HG02571 (cell line): ENCODE measurements around the gene HOXB2.
A peak's percentile ranks its signal among the peaks of the same experiment; 100 is the strongest.

ENCODE experiments used
- ATAC-seq: cut with Tn5 transposase; IDR thresholded peaks from one replicate; pipeline ENCODE4 v1.9.1; 2021; ENCODE audit warnings: mild to moderate bottlenecking, moderate library complexity; ENCODE audit not compliant: unreplicated experiment

Gene HOXB2

GRCh38 chr17:48579471-48579759, 34.5 kb upstream of the HOXB2 start:
- ATAC-seq, result no peak

DNA sequence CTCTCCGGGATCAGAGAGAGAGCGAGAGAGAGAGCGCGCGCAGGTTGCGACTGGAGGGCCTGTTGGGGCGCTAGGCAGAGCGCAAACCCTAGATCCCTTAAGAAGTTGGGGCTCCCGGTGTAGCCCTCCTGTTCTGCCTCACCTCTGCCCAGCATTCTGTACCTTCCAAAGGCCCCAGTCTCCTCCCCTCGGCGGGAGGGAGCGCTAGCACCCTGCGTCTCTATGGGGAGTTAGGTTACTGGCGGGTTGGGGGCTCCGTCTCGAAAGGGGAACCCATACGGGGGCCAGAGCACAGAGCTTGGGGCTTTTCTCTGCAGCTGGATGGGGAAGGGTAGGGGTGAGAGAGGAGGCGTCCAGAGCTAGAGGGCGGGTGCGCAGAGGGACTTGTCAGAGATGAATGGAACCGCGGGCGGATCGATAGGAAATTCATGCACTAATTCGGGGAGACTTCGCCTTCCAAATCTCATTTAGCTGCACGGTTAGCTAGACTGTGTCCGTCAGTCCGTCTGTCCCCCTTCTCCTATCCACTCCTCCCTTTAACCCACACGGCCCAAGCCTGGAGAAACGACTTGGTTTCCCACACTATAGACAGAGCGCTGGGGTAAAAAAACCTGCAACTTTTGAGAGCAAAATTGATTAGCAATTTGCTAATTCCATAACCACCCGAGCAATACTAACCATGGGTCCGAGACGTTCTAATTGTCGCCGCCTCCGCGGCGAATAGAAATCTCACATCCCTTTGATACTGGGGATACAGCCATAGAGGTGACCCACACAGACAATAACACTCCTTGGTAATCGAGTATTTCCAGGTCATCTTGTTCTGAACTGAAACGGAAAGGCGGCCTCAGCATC, 33.9 kb upstream of the HOXB2 start:
- ATAC-seq, result peak; percentile 20

GRCh38 chr17:48577946-48578615, 33.2 kb upstream of the HOXB2 start, which contains the start of gene HOXB4:
HOXB4 (minus strand) TSS chr17:48578350; CDS start chr17:48578319, 31 bp downstream.
- peak; percentile 62 for ATAC-seq

- no peak for ATAC-seq
Measured at GRCh38 chr17:48577330-48577945, 32.5 kb upstream of the HOXB2 start.

DNA sequence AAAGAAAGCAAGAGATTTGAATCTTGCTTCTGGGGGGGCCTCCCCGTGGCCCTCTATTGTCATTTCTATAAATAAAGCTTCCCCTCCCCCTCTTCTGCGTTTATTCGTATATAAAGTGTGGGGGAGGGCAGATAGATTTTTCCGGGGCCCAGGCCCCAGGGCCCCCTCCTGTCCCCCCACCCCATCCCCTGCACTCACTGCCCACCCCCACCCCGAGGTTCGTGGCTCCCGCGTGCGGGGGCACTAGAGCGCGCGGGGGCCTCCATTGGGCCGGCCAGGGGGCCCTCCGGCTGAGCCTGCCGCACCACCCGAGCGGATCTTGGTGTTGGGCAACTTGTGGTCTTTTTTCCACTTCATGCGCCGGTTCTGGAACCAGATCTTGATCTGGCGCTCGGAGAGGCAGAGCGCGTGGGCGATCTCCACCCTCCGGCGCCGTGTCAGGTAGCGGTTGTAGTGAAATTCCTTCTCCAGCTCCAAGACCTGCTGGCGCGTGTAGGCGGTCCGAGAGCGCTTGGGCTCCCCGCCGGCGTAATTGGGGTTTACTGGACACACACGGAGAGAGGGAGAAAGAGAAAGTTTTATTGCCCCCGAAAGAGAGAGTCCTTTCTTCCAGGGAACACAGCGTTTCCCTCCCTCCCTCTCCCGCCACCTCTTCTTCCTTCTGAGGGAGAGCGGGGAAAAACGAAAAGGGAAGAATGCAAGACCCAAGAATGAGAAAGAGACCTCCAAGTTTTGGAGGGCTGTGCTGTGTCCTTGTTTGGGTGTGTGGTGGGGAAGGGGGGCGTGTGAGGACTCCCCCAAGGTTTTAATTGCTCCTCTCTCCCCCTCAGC, 31.8 kb upstream of the HOXB2 start:
- no peak for ATAC-seq

DNA sequence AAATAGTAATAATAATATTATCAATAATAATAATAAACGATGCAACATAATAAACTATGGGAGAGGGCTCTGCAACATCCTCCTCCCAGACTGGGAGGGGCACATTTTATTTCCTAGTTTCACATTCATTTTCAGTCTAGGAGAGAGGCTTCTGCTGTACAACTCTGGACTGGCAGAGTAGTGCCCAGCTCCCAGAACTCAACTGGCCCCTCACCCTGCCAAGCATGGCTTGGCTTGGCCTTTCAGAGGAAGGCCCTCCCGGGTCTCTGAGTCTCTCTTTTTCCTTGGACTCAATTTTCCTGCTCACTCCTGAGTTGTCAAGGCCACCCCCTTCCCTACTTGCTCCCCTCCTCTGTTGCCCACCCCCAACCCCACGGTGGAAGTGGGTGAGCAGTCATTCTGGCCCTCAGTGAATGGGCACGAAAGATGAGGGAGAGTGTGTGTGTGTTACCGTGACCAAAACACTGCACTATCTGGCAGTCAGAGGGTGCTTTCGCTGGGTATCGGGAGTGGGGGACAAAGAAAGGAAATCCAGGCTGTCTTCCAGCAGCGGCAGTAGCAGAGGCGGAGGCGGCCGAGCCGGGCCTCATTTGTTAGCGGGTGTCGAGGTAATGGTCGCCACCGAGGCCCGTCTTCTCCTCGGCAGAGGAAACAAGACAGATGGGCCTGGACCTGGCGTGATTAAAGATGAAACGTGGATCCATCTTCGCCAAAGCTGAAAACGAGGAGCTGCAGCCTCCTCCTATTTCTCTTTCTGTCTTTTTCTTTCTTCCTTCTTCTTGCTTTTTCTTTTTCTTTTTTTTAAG, 31.0 kb upstream of the HOXB2 start:
- no peak for ATAC-seq

- ATAC-seq, result no peak
Measured at GRCh38 chr17:48575066-48575582, 30.2 kb upstream of the HOXB2 start.

DNA sequence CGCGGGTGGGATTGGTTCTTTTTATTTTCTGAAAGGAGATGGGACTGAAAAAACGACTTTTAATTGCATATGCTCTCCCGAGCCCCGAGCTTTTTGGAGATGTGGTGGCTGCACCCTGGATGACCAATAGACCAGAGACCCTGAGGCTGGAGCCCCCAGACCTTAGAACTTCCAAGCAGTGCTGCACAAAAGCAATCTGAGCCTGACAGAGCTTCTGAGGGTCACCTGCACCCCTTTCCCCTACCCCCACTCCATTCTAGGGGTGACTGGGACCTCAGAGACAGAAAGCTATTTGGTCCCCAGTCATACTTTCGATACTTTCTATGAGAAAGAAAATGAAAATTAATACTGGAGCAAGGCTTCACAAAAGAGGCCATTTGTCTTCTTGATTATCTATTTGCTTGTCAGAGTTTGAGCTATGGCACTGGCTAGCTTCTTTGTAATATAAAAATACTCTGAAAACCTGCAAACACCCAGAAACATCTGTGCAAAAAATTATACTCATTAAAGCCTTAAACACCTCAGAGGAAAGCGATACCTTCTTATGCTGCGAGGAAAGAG, 29.7 kb upstream of the HOXB2 start:
- no peak for ATAC-seq

- no peak for ATAC-seq
Measured at GRCh38 chr17:48571826-48572417, 27.0 kb upstream of the HOXB2 start.

GRCh38 chr17:48571024-48571818, 26.3 kb upstream of the HOXB2 start:
- ATAC-seq, result no peak

DNA sequence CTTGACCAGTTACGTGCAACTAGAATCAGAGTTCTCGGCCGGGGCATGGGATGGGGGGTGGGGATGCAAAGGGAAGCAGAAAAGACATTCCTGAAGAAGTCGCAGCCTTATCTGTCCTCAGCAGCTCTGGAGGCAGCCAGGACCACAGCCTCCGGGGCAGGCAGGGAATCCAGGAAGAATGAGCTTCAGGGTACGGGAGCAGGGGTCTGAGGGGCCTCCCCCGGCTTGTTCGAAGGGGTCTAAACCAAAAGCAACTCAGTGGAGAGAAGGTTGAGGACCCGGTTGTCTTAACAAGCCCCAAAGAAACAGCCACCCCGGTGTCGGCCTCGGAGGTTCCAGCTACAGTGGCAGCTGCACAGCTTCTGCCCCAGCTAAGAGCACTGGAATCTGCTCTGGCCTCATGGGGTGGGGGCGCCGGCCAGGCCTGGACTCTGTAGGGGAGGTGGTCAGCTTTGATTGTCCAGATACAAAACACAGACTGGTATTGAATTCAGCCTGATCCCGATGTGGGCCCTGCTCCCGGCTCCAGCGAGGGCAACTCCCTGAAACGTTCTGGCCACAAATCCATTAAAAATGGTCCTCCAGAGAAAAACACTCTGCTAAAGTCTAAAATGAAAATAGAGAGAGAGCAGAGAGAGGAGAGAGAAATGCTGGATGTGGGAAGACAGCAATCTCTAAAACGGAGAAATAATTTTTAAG, 25.6 kb upstream of the HOXB2 start:
- ATAC-seq, result no peak

DNA sequence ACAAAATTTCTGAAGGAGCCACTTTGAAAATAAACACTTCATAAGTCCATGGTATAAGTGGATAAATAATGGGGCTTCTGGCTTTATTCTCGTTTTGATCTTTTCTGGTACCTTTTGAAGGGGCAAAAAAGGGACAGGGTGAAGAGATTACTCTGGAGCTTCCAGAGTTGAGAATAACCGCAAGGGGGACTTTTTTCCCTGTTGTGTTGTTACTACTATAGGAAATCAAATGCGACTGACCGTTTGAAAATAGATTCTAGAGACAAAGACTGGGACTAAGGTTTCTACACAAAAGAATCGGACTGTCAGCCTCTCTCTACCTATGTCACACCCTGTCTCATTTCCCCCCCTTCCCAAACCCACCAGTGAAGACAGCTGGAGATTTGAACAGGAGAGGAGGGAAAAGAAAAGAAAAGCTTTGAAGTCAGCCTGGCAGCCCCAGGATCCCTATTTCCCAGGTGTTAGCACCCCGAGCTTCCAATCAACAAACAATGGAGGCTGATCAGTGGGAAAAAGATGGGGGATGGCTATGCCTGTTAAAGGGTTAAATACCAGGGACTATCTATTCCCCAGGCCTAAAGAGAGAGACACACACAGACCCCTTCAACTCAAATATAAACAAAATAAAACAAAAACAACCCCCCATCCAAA, 24.9 kb upstream of the HOXB2 start:
- ATAC-seq, result no peak

DNA sequence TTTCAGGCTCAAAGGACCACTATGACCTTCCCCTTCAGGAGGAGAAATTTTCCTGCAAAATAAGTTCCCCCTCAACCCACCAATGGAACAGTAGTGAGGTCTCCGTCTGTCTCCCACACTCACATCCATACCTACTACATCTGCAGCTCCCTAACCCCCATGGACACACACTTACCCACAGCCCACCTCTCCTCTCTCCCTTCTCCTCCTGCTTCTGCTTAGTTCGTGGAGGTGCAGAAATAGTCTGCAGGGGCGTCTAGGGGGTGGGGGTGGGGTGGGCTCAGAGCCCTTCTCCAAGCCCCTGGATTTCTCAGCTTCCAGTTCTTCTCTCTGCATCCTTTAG, 24.3 kb upstream of the HOXB2 start:
- ATAC-seq, result no peak

DNA sequence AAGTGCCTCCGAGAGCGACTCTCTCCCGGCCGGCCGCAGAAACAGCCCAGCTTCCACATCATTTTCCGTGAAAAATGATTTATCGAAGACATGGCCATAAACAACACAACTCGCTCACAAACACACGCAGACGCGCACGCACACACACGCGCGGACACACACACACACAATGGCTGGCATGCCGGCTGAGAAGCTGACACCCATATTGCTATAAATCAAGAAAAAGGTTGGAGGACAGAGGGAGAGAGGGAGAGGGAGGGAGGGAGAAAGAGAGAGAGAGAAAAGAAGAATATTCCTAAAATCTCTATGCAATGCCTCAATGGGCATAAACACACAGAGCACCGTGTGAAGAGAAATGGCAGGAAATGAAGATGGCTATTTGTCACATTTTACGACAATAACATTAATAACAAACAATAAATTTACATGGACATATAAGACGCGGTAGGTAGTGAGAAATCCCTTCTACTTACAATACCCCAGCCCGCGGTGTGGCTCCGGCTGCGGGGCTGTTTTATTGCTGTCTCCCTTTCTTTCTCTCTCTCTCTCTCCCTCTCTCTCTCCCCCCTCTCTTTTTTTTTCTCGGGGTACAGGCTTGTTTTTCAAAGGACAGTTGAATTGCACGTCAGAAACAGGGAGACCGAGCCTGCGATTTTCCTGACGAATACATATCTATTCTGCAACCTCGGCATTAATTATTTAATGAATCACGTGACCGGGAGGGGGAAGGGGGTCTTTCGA, 23.8 kb upstream of the HOXB2 start:
- no peak for ATAC-seq

- no peak for ATAC-seq
Measured at GRCh38 chr17:48567646-48568354, 22.9 kb upstream of the HOXB2 start.

GRCh38 chr17:48567209-48567608, 22.3 kb upstream of the HOXB2 start:
- ATAC-seq, result no peak
